ENCODE data around the gene SASH1. TPM values are rescaled to one million over a fixed set of nuclear protein-coding genes. Genes with fewer than 3 reads are reported as not detected.

SASH1 gene
- total RNA-seq, 1 experiment from 2014 or later = 11.7 TPM

DNA sequence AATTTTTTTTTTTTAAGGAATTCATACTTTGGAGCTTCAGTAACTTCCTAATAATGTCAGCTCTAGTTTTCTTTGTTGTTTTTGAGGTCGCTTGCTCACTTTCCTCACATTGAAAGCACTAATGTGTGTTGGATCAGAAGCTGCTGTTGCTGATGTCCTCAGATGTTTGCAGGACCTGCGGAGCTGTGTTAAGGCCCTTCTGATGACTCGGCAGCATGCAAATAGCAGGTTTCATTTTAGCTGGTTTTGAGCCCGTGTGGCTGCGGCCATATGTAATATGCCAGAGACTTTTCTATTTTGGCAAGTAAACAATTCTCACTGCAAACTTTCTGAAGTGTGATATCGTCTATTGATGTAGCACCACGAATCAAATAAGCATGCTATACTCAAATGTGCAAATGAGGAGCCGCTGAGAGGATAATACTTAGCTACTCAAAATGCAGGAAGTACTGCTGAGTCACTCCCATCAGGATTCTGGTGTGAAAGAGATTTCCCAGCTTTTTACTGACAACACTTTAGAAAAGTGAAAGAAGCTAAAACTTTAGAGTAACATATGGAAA is 187.8 kb downstream of the SASH1 start:
- no peak for ATAC-seq
- CTCF ChIA-PET = interaction anchor here (1.4 kb wide), 2 partner anchors 29 to 351 kb away, joined by 4 to 5 read pairs; no protein-coding TSS in a partner anchor

More for the DNA sequence above, 187.8 kb downstream of the SASH1 start:
- no peaks in the 10 kb centered on the region for H3K9me2 ChIP-seq (ENCODE audit: insufficient read depth)
- H4K20me1 ChIP-seq (ENCODE audit: insufficient read depth) = no peaks in the 10 kb centered on the region
- peaks cover 0 to 5% of the 10 kb centered on the region in 2 experiments; a peak in 1 of 4 replicates for H3K4me1 ChIP-seq (ENCODE audit: control insufficient read depth in 1 of 2, insufficient read depth in 2 of 2, low read length in 2 of 2)
- no peaks in the 10 kb centered on the region for H3K36me3 ChIP-seq (ENCODE audit: control insufficient read depth in 1 of 2, insufficient read depth in 2 of 2, low read length in 2 of 2)
- no peaks in the 10 kb centered on the region for H3K9me3 ChIP-seq (ENCODE audit: control insufficient read depth in 1 of 2, insufficient read depth in 1 of 2, low read depth in 1 of 2, low read length in 2 of 2)
- TF ChIP-seq EZH2 (IDR thresholded peaks at IDR 0.05) (no peak), REST (IDR thresholded peaks at IDR 0.05; ENCODE audit: low read depth) (no peak), FOSL1 (IDR thresholded peaks at IDR 0.05; ENCODE audit: low read depth) (no peak), TCF7L2 (IDR thresholded peaks at IDR 0.05; ENCODE audit: borderline replicate concordance, extremely low read depth, insufficient read depth, insufficient read length) (no peak), EGR1 (IDR thresholded peaks at IDR 0.05; ENCODE audit: low read depth) (no peak), SRF (IDR thresholded peaks at IDR 0.05; ENCODE audit: low read depth) (no peak), JUND (IDR thresholded peaks at IDR 0.05) (no peak), POLR2A (IDR thresholded peaks at IDR 0.05; ENCODE audit: borderline replicate concordance, extremely low read depth, insufficient read depth, insufficient read length) (no peak), SIN3A (IDR thresholded peaks at IDR 0.05; ENCODE audit: low read depth) (no peak), SP1 (IDR thresholded peaks at IDR 0.05; ENCODE audit: low read depth) (no peak), POLR2AphosphoS5 (IDR thresholded peaks at IDR 0.05; ENCODE audit: low read depth, low read length) (no peak), CBX3 (IDR thresholded peaks at IDR 0.05; ENCODE audit: low read depth) (no peak), ELF1 (IDR thresholded peaks at IDR 0.05; ENCODE audit: borderline replicate concordance, low read depth) (no peak), ZFX (IDR thresholded peaks at IDR 0.05) (no peak), ZNF274 (IDR thresholded peaks at IDR 0.05; ENCODE audit: low read depth, low read length) (no peak), EZH2phosphoT487 (IDR thresholded peaks at IDR 0.05; ENCODE audit: borderline replicate concordance) (no peak), CEBPB (IDR thresholded peaks at IDR 0.05; ENCODE audit: low read depth) (no peak), YY1 (IDR thresholded peaks at IDR 0.05; ENCODE audit: extremely low read depth, insufficient replicate concordance, low read depth, low read length) (no peak)
- TF ChIP-seq, protein P1, sequence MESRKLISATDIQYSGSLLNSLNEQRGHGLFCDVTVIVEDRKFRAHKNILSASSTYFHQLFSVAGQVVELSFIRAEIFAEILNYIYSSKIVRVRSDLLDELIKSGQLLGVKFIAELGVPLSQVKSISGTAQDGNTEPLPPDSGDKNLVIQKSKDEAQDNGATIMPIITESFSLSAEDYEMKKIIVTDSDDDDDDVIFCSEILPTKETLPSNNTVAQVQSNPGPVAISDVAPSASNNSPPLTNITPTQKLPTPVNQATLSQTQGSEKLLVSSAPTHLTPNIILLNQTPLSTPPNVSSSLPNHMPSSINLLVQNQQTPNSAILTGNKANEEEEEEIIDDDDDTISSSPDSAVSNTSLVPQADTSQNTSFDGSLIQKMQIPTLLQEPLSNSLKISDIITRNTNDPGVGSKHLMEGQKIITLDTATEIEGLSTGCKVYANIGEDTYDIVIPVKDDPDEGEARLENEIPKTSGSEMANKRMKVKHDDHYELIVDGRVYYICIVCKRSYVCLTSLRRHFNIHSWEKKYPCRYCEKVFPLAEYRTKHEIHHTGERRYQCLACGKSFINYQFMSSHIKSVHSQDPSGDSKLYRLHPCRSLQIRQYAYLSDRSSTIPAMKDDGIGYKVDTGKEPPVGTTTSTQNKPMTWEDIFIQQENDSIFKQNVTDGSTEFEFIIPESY (IDR thresholded peaks at IDR 0.05; ENCODE audit: extremely low read depth, insufficient replicate concordance, low read length) = no peak
- TF ChIP-seq, protein P2, sequence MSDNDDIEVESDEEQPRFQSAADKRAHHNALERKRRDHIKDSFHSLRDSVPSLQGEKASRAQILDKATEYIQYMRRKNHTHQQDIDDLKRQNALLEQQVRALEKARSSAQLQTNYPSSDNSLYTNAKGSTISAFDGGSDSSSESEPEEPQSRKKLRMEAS (IDR thresholded peaks at IDR 0.05) = no peak
- POLR2A ChIA-PET = no interaction called here
- H3K27ac ChIP-seq (ENCODE audit: low read depth, low read length) = no peak overlapping the region
- H3K9ac ChIP-seq (ENCODE audit: low read length) = no peak overlapping the region
- H3K4me2 ChIP-seq (ENCODE audit: low read length) = no peak overlapping the region
- BruUV-seq (replicated peaks) = no TSS peak
- RAD21 ChIA-PET (ENCODE audit: low non-redundant PET in 1 of 2, low total read pairs in 2 of 2, uncharacterized antibody in 2 of 2, unreplicated experiment in 2 of 2) = no interaction called here
- intact Hi-C loops (cut with micrococcal nuclease) = no loop called here
- H3K4me3 ChIP-seq (replicated peaks in 1 of 2; ENCODE audit: low read depth in 1 of 2, low read length in 2 of 2) = no peak overlapping the region
- no peaks in the 10 kb centered on the region for H3K27me3 ChIP-seq (ENCODE audit: insufficient read depth, low read length)
- H3K79me2 ChIP-seq (ENCODE audit: insufficient read depth, low read length) = no peaks in the 10 kb centered on the region
- DNase-seq (ENCODE audit: low read depth, low spot score) = no peak
- H2AFZ ChIP-seq (ENCODE audit: low read depth, low read length, poor library complexity, severe bottlenecking) = no peak overlapping the region
